H1 (cell line): ENCODE data around the gene ZNF226. TPM values are rescaled to one million over a fixed set of nuclear protein-coding genes. Genes with fewer than 3 reads are reported as not detected.

ENCODE experiments used
- CTCF ChIA-PET: fragments of 300-600 bp; sonication (Branson Sonifier 250); formaldehyde crosslinking; loops from one replicate; lab custom pipeline; 2021; ENCODE audit not compliant: partially characterized antibody; lab: Charles Lee
- POLR2A ChIA-PET: fragments of 300-600 bp; sonication (Branson Sonifier 250); formaldehyde crosslinking; loops from one replicate; lab custom pipeline; 2021; ENCODE audit warnings: inconsistent platforms; ENCODE audit not compliant: partially characterized antibody; lab: Charles Lee
- DNase-seq, 2 experiments: peaks; one replicate each; pipeline versions ENCODE4 v3.0.0 to v3.0.0-alpha.2; 2010 to 2022; ENCODE audit warnings: low spot score in 2 of 2, low read depth in 1 of 2, mixed read lengths in 1 of 2
- FAIRE-seq: peaks from 2 replicates; lab custom pipeline; 2011; peaks lifted over from hg19 to GRCh38; lab: Jason Lieb, UNC
- H2AFZ ChIP-seq: 2 replicates; pipeline ENCODE4 v1.8.1; 2012; ENCODE audit warnings: low read length, inconsistent platforms
- H2AK5ac ChIP-seq: 2 replicates; pipeline ENCODE4 v1.6.1; 2013; ENCODE audit warnings: low read depth, low read length
- H2BK120ac ChIP-seq: replicated peaks from 2 replicates; pipeline ENCODE3; 2013; ENCODE audit warnings: low read depth, low read length, inconsistent platforms
- H2BK12ac ChIP-seq: 2 replicates; pipeline ENCODE4 v1.6.1; 2013; ENCODE audit warnings: low read depth, low read length
- H2BK15ac ChIP-seq: 2 replicates; pipeline ENCODE4 v1.6.1; 2013; ENCODE audit warnings: low read length
- H2BK20ac ChIP-seq: 2 replicates; pipeline ENCODE4 v1.6.1; 2013; ENCODE audit warnings: low read length
- H2BK5ac ChIP-seq: 2 replicates; pipeline ENCODE4 v1.6.1; 2013; ENCODE audit warnings: low read depth, low read length
- H3K14ac ChIP-seq: 2 replicates; pipeline ENCODE4 v1.6.1; 2013; ENCODE audit warnings: inconsistent platforms; ENCODE audit not compliant: insufficient read length
- H3K18ac ChIP-seq: 2 replicates; pipeline ENCODE4 v1.6.1; 2013; ENCODE audit warnings: low read length; ENCODE audit errors: extremely low read depth
- H3K23ac ChIP-seq: 2 replicates; pipeline ENCODE4 v1.6.1; 2013; ENCODE audit warnings: inconsistent platforms; ENCODE audit not compliant: insufficient read length
- H3K23me2 ChIP-seq: 2 replicates; pipeline ENCODE4 v1.6.1; 2013; ENCODE audit warnings: low read depth, low read length
- H3K27ac ChIP-seq: 2 replicates; pipeline ENCODE4 v1.6.1; 2011; ENCODE audit warnings: low read depth, low read length, inconsistent platforms
- H3K27me3 ChIP-seq, 4 experiments: replicated peaks in 1 of 4; 1 replicate in 1 of 4; 2 replicates in 3 of 4; pipeline versions ENCODE4 v1.6.1 to v1.8.1; 2011 to 2013; ENCODE audit warnings: low read length in 3 of 4, mild to moderate bottlenecking in 3 of 4, inconsistent platforms in 2 of 4, mixed read lengths in 2 of 4, moderate library complexity in 1 of 4; ENCODE audit not compliant: control insufficient read depth in 3 of 4, insufficient read depth in 3 of 4; ENCODE audit errors: extremely low read depth in 1 of 4
- H3K36me3 ChIP-seq, 4 experiments: 2 replicates each; pipeline versions ENCODE4 v1.6.1 to v1.8.1; 2011 to 2013; ENCODE audit warnings: mild to moderate bottlenecking in 4 of 4, low read length in 3 of 4, moderate library complexity in 2 of 4, control low read depth in 1 of 4, inconsistent platforms in 1 of 4; ENCODE audit not compliant: insufficient read depth in 4 of 4, control insufficient read depth in 2 of 4
- H3K4ac ChIP-seq: replicated peaks from 2 replicates; pipeline ENCODE3; 2013; ENCODE audit warnings: low read length, low read depth, mixed read lengths, inconsistent platforms; ENCODE audit not compliant: insufficient read length
- H3K4me1 ChIP-seq, 4 experiments: replicated peaks in 1 of 4; 1 replicate in 1 of 4; 2 replicates in 3 of 4; pipeline versions ENCODE4 v1.6.1 to v1.8.1; 2011 to 2013; ENCODE audit warnings: low read length in 3 of 4, inconsistent platforms in 2 of 4, mixed read lengths in 1 of 4; ENCODE audit not compliant: insufficient read depth in 4 of 4, control insufficient read depth in 3 of 4
- H3K4me2 ChIP-seq, 2 experiments: 2 replicates each; pipeline versions ENCODE4 v1.6.1 to v1.8.1; 2011 to 2013; ENCODE audit warnings: low read depth in 2 of 2, low read length in 2 of 2, control low read depth in 1 of 2, inconsistent platforms in 1 of 2, mild to moderate bottlenecking in 1 of 2; ENCODE audit not compliant: insufficient read depth in 1 of 2
- H3K4me3 ChIP-seq, 4 experiments: fragments of 200-600, 300-600 bp in 1 of 4; sonication (generic), shearing (Covaris generic), sonication (Bioruptor Twin) in 1 of 4; 2 replicates each; pipeline versions ENCODE4 v1.5.1 to v1.8.1; 2011 to 2016; ENCODE audit warnings: low read length in 4 of 4, low read depth in 3 of 4, control low read depth in 2 of 4, inconsistent platforms in 2 of 4, mild to moderate bottlenecking in 2 of 4, mixed read lengths in 1 of 4, moderate library complexity in 1 of 4; ENCODE audit not compliant: insufficient read depth in 2 of 4; ENCODE audit errors: extremely low read depth in 1 of 4
- H3K56ac ChIP-seq: replicated peaks from 2 replicates; pipeline ENCODE3; 2013; ENCODE audit warnings: low read depth, mild to moderate bottlenecking, mixed read lengths, low read length, inconsistent platforms; ENCODE audit not compliant: insufficient read length
- H3K79me1 ChIP-seq: 2 replicates; pipeline ENCODE4 v1.6.1; 2013; ENCODE audit warnings: low read depth, low read length, control low read depth
- H3K79me2 ChIP-seq, 2 experiments: 2 replicates each; pipeline versions ENCODE4 v1.6.1 to v1.8.1; 2012 to 2013; ENCODE audit warnings: low read length in 2 of 2, mild to moderate bottlenecking in 2 of 2, inconsistent platforms in 1 of 2; ENCODE audit not compliant: insufficient read depth in 2 of 2, control insufficient read depth in 1 of 2
- H3K9ac ChIP-seq, 4 experiments: replicated peaks in 1 of 4; 1 replicate in 1 of 4; 2 replicates in 3 of 4; pipeline versions ENCODE4 v1.6.1 to v1.8.1; 2011 to 2013; ENCODE audit warnings: low read depth in 3 of 4, low read length in 3 of 4, control low read depth in 2 of 4, mild to moderate bottlenecking in 2 of 4, moderate library complexity in 2 of 4, inconsistent platforms in 1 of 4; ENCODE audit errors: extremely low read depth in 1 of 4
- H3K9me3 ChIP-seq, 2 experiments: 2 replicates each; pipeline versions ENCODE4 v1.6.1 to v1.8.1; 2012 to 2013; ENCODE audit warnings: mild to moderate bottlenecking in 2 of 2, moderate library complexity in 2 of 2, control low read depth in 1 of 2, inconsistent platforms in 1 of 2, low read depth in 1 of 2, low read length in 1 of 2, mixed read lengths in 1 of 2; ENCODE audit not compliant: insufficient read depth in 2 of 2
- H4K20me1 ChIP-seq, 2 experiments: replicated peaks in 1 of 2; 2 replicates each; pipeline versions ENCODE3 to v1.8.1; 2011 to 2013; ENCODE audit warnings: inconsistent platforms in 2 of 2, low read length in 2 of 2, mild to moderate bottlenecking in 1 of 2; ENCODE audit not compliant: insufficient read depth in 2 of 2, control insufficient read depth in 1 of 2
- H4K5ac ChIP-seq: 2 replicates; pipeline ENCODE4 v1.6.1; 2013; ENCODE audit warnings: low read length, low read depth, mixed read lengths, inconsistent platforms; ENCODE audit not compliant: insufficient read length
- H4K8ac ChIP-seq: 2 replicates; pipeline ENCODE4 v1.8.0; 2013; ENCODE audit warnings: mild to moderate bottlenecking, moderate library complexity, low read length, inconsistent platforms; ENCODE audit not compliant: insufficient read depth; ENCODE audit errors: extremely low read depth
- H4K91ac ChIP-seq: replicated peaks from 2 replicates; pipeline ENCODE3; 2013; ENCODE audit warnings: low read length, mixed read lengths, inconsistent platforms; ENCODE audit not compliant: insufficient read length
- BCL11A ChIP-seq, 2 experiments: IDR thresholded peaks; one replicate each; pipeline ENCODE4 v1.6.1; 2011; ENCODE audit warnings: low read depth in 2 of 2, low read length in 2 of 2, mild to moderate bottlenecking in 2 of 2
- CBX8 ChIP-seq: fragments of 300-800, 300-1000 bp; sonication (generic); IDR thresholded peaks from 2 replicates; pipeline ENCODE4 v1.7.1; 2016; ENCODE audit warnings: low read depth, low read length, borderline replicate concordance
- GABPA ChIP-seq: IDR thresholded peaks from 2 replicates; pipeline ENCODE4 v1.6.1; 2011; ENCODE audit warnings: mild to moderate bottlenecking, low read length, moderate library complexity, borderline replicate concordance; ENCODE audit not compliant: insufficient read depth
- HDAC2 ChIP-seq, 2 experiments: fragments of 300-600 bp in 1 of 2; sonication (generic) in 1 of 2; IDR thresholded peaks; 2 replicates each; pipeline ENCODE4 v1.6.1; 2011 to 2012; ENCODE audit warnings: low read depth in 2 of 2, low read length in 2 of 2, mild to moderate bottlenecking in 2 of 2, moderate library complexity in 2 of 2, borderline replicate concordance in 1 of 2, inconsistent platforms in 1 of 2
- JUN ChIP-seq: IDR thresholded peaks from 2 replicates; pipeline ENCODE4 v1.6.1; 2011; ENCODE audit warnings: low read depth, mild to moderate bottlenecking, improper control_type of control experiment, low read length
- JUND ChIP-seq: IDR thresholded peaks from 2 replicates; pipeline ENCODE4 v1.6.1; 2011; ENCODE audit warnings: mild to moderate bottlenecking, improper control_type of control experiment, low read length
- MAFK ChIP-seq: IDR thresholded peaks from 2 replicates; pipeline ENCODE4 v1.6.1; 2012; ENCODE audit warnings: low read depth, mild to moderate bottlenecking, improper control_type of control experiment, low read length
- PHF8 ChIP-seq: fragments of 200-600 bp; sonication (generic); conservative IDR thresholded peaks from 2 replicates; pipeline ENCODE4 v1.7.1; 2012; ENCODE audit warnings: low read depth, mild to moderate bottlenecking, inconsistent platforms, low read length, moderate library complexity
- RNF2 ChIP-seq: fragments of 200-900, 300-1000 bp; sonication (generic); IDR thresholded peaks from 2 replicates; pipeline ENCODE4 v1.7.1; 2016; ENCODE audit warnings: borderline replicate concordance, low read depth, mild to moderate bottlenecking, antibody characterized with exemption, low read length; ENCODE audit not compliant: poor library complexity, severe bottlenecking; ENCODE audit errors: missing control alignments
- SP2 ChIP-seq: IDR thresholded peaks from 2 replicates; pipeline ENCODE4 v1.6.1; 2012; ENCODE audit warnings: mild to moderate bottlenecking, low read length, inconsistent platforms
- SRF ChIP-seq: IDR thresholded peaks from 2 replicates; pipeline ENCODE4 v1.6.1; 2011; ENCODE audit warnings: mild to moderate bottlenecking, low read depth, low read length, moderate library complexity
- TAF1 ChIP-seq: IDR thresholded peaks from 2 replicates; pipeline ENCODE4 v1.6.1; 2011; ENCODE audit warnings: mild to moderate bottlenecking, low read depth, low read length
- WGBS, 2 experiments: shearing (Covaris generic) in 1 of 2; methylation state at CpG; one replicate each; pipeline versions ENCODE4 v1.1.6 to v1.1.7; 2013 to 2015; ENCODE audit warnings: low lambda C conversion rate in 2 of 2, mixed read lengths in 2 of 2, inconsistent platforms in 1 of 2, low coverage in 1 of 2, missing lambda C conversion rate in 1 of 2; ENCODE audit not compliant: insufficient replicate concordance in 2 of 2, insufficient coverage in 1 of 2, insufficient read length in 1 of 2; ENCODE audit errors: extremely low coverage in 1 of 2, missing lambda C conversion rate in 1 of 2; 5-methylcytosine and 5-hydroxymethylcytosine counted together
- polyA plus RNA-seq, 7 experiments: library from polyadenylated mRNA; depleted of rRNA in 3 of 7; stranded (reverse) in 5 of 7; unstranded in 2 of 7; fragments of >200 nt in 5 of 7; fragments of 200-250 nt in 2 of 7; gene quantifications; 1 replicate in 5 of 7; 2 replicates in 1 of 7; 4 replicates in 1 of 7; pipeline versions ENCODE4 v1.2.1 to v1.2.3, GENCODE V29; 2011 to 2013; ENCODE audit warnings: missing spikeins in 2 of 7, mixed read lengths in 2 of 7
- total RNA-seq: library from RNA; stranded (reverse); fragmentation: NEBNext Ultra II Directional; extraction: Animal tissue kit (Norgen Biotek cat#: 25700); gene quantifications from 2 replicates; pipeline ENCODE4 v1.2.1, GENCODE V29; 2021

The ZNF226 gene
- total and polyA plus RNA-seq, 2 of the 8 experiments (the other 6 are each of a cell fraction or from before 2014, with no cell fraction given): 4.1 to 18.3 TPM

GRCh38 chr19:44202470-44202869, 37.6 kb downstream of the ZNF226 start:
- Histone ChIP-seq H3K23ac (no peak overlapping the region), H3K9me3 (peaks cover 20 to 23% of the 10 kb centered on the region in 2 experiments), H2AFZ (no peak overlapping the region), H2BK12ac (no peak overlapping the region), H3K4me3 (no peak overlapping the region), H3K4me2 (no peak overlapping the region), H3K79me1 (no peaks in the 10 kb centered on the region), H4K20me1 (no peaks in the 10 kb centered on the region), H4K5ac (no peak overlapping the region), H2BK5ac (no peak overlapping the region), H3K4me1 (no peaks in the 10 kb centered on the region), H2BK120ac (no peak overlapping the region), H2BK15ac (no peak overlapping the region), H3K9ac (no peak overlapping the region), H2AK5ac (no peak overlapping the region), H3K27me3 (0 out of 7 replicates have a peak, but pooled peaks cover 0 to 2% (median 0%) of the 10 kb centered on the region in 4 experiments), H3K36me3 (no peaks in the 10 kb centered on the region), H2BK20ac (no peak overlapping the region), H3K56ac (no peak overlapping the region), H3K4ac (no peak overlapping the region), H3K79me2 (no peaks in the 10 kb centered on the region), H4K91ac (no peak overlapping the region), H3K14ac (no peak overlapping the region), H3K18ac (no peak overlapping the region), H3K27ac (no peak overlapping the region), H4K8ac (no peak overlapping the region), H3K23me2 (peaks cover 2% of the 10 kb centered on the region; the same call in 1 of the 2 replicates)
- ChIA-PET CTCF (no interaction called here), POLR2A (no interaction called here)
- DNase-seq (no peak), FAIRE-seq (no peak)
- WGBS, 2 experiments: 92% methylated on average over 1 of the region's 1 CpG; no CpG with 5 or more reads in 1 of the 2 experiments
- TF ChIP-seq BCL11A (IDR thresholded peaks at IDR 0.05; ENCODE audit: low read depth in 2 of 2, low read length in 2 of 2) (no peak), SRF (no peak), RNF2 (no peak), JUND (no peak), CBX8 (no peak), PHF8 (no peak), HDAC2 (IDR thresholded peaks at IDR 0.05; ENCODE audit: borderline replicate concordance in 1 of 2, low read depth in 2 of 2, low read length in 2 of 2) (no peak), TAF1 (no peak), JUN (no peak), MAFK (no peak), GABPA (no peak), SP2 (no peak)
